Erythroblast (primary cell): ENCODE results near the gene BDH2.

Experiments
- GATA1 ChIP-seq: IDR thresholded peaks from 2 replicates; pipeline ENCODE4 v1.6.1; 2011; ENCODE audit warnings: low read depth, mild to moderate bottlenecking, control low read depth, low read length, moderate library complexity
- POLR2A ChIP-seq: IDR thresholded peaks from 2 replicates; pipeline ENCODE4 v1.6.1; 2011; ENCODE audit warnings: mild to moderate bottlenecking, low read length

- TF ChIP-seq POLR2A (no peak), GATA1 (no peak)
Observed at GRCh38 chr4:103126126-103126525, 26.5 kb upstream of the BDH2 start.
